T-cell (primary cell): ENCODE data around the gene PIK3CA. TPM values are rescaled to one million over a fixed set of nuclear protein-coding genes. Genes with fewer than 3 reads are reported as not detected.

Experiments
- ATAC-seq, 4 experiments: fragments of 200-7000 bp in 3 of 4; fragments of 150-1000 bp in 1 of 4; cut with Tn5 transposase; replicated peaks in 1 of 4; 1 replicate in 3 of 4; 2 replicates in 1 of 4; pipeline ENCODE4 v1.10.0; 2021; ENCODE audit warnings: moderate library complexity in 3 of 4, mild to moderate bottlenecking in 2 of 4, moderate number of reproducible peaks in 1 of 4
- CTCF ChIA-PET, 2 donors: fragments of 300-600 bp; sonication (Branson Sonifier 250); formaldehyde crosslinking; loops; one replicate each; lab custom pipeline; 2022; ENCODE audit warnings: antibody characterized with exemption in 2 of 2; lab: Charles Lee
- POLR2A ChIA-PET, 2 donors: fragments of 300-600 bp; sonication (Branson Sonifier 250); formaldehyde crosslinking; loops; one replicate each; lab custom pipeline; 2022; ENCODE audit warnings: antibody characterized with exemption in 2 of 2; lab: Charles Lee
- DNase-seq, 35 experiments: peaks; one replicate each; pipeline versions ENCODE4 v3.0.0 to v3.0.0-alpha.2; 2013 to 2023
- H3K27ac ChIP-seq: one replicate; pipeline ENCODE4 v1.5.1; 2013; ENCODE audit warnings: low read length
- H3K27me3 ChIP-seq, 2 experiments: replicated peaks in 1 of 2; 1 replicate in 1 of 2; 2 replicates in 1 of 2; pipeline versions ENCODE4 v1.6.1 to v1.7.0; 2013; ENCODE audit warnings: low read length in 1 of 2, mixed read lengths in 1 of 2; ENCODE audit not compliant: control insufficient read depth in 2 of 2, insufficient read depth in 2 of 2; ENCODE audit errors: extremely low read depth in 1 of 2
- H3K36me3 ChIP-seq, 2 donors: 1 replicate in 1 of 2; 2 replicates in 1 of 2; pipeline versions ENCODE4 v1.6.1 to v1.7.0; 2013; ENCODE audit warnings: low read length in 1 of 2; ENCODE audit not compliant: control insufficient read depth in 2 of 2, insufficient read depth in 1 of 2; ENCODE audit errors: extremely low read depth in 1 of 2
- H3K4me1 ChIP-seq, 2 experiments: 1 replicate in 1 of 2; 2 replicates in 1 of 2; pipeline versions ENCODE4 v1.6.1 to v1.7.0; 2013; ENCODE audit warnings: low read length in 2 of 2, mixed read lengths in 1 of 2; ENCODE audit not compliant: insufficient read depth in 2 of 2, control insufficient read depth in 1 of 2; ENCODE audit errors: extremely low read depth in 1 of 2
- H3K4me3 ChIP-seq, 2 donors: 1 replicate in 1 of 2; 2 replicates in 1 of 2; pipeline versions ENCODE4 v1.5.1 to v1.7.0; 2013; ENCODE audit warnings: mild to moderate bottlenecking in 2 of 2, low read length in 1 of 2, moderate library complexity in 1 of 2; ENCODE audit not compliant: control insufficient read depth in 1 of 2; ENCODE audit errors: extremely low read depth in 1 of 2
- H3K9me3 ChIP-seq: 2 replicates; pipeline ENCODE4 v1.7.0; 2013
- H3K27ac Mint-ChIP-seq, 2 donors: one replicate each; pipeline ENCODE4 v1.8.0; 2020 to 2021; ENCODE audit warnings: mild to moderate bottlenecking in 2 of 2, mixed read lengths in 2 of 2
- H3K27me3 Mint-ChIP-seq, 2 donors: one replicate each; pipeline ENCODE4 v1.8.0; 2021 to 2022; ENCODE audit warnings: mixed read lengths in 2 of 2
- H3K36me3 Mint-ChIP-seq: one replicate; pipeline ENCODE4 v1.8.0; 2021; ENCODE audit warnings: mixed read lengths
- H3K4me1 Mint-ChIP-seq, 3 donors: one replicate each; pipeline ENCODE4 v1.8.0; 2020 to 2022; ENCODE audit warnings: mixed read lengths in 3 of 3, mild to moderate bottlenecking in 1 of 3
- H3K4me3 Mint-ChIP-seq, 3 donors: one replicate each; pipeline ENCODE4 v1.8.0; 2020 to 2022; ENCODE audit warnings: mild to moderate bottlenecking in 3 of 3, mixed read lengths in 3 of 3, moderate library complexity in 3 of 3
- H3K9me3 Mint-ChIP-seq, 3 donors: one replicate each; pipeline ENCODE4 v1.8.0; 2020 to 2022; ENCODE audit warnings: mixed read lengths in 3 of 3
- WGBS: methylation state at CpG from one replicate; pipeline ENCODE4 v1.1.5; 2013; ENCODE audit warnings: missing lambda C conversion rate; ENCODE audit not compliant: insufficient coverage; 5-methylcytosine and 5-hydroxymethylcytosine counted together
- total RNA-seq, 35 experiments: library from RNA in 6 of 35; stranded (reverse) in 6 of 35; fragments of 120-200 nt in 1 of 35; gene quantifications; one replicate each; pipeline versions ENCODE4 v1.2.1 to v1.2.4 and lab custom pipeline; 2013 to 2026

The PIK3CA gene
- total RNA-seq, 5 donors from 2014 or later (not counting 1 experiment from before 2014, with no cell fraction given), result 33.8 to 43.5 (median 34.8) TPM

GRCh38 chr3:179141890-179142289, 6.3 kb upstream of the PIK3CA start:
- H3K9me3 ChIP-seq, result no peaks in the 10 kb centered on the region
- POLR2A ChIA-PET, result interaction anchor here in 1 of 2 donors (0.6 kb wide), 1 partner anchor 43 kb away, joined by 3 read pairs; no protein-coding TSS in a partner anchor

GRCh38 chr3:179146911-179147513, 1.1 kb upstream of the PIK3CA start:
- 0% methylated on average over 6 of the region's 16 CpGs for WGBS
- H3K36me3 ChIP-seq, result no peaks in the 10 kb centered on the region
- POLR2A ChIA-PET, result interaction anchor here (0.6 to 1.2 kb wide), 3 partner anchors 175 to 177 kb away, joined by 3 to 4 read pairs (median 3); no protein-coding TSS in a partner anchor
- H3K9me3 ChIP-seq, result no peaks in the 10 kb centered on the region
- H3K36me3 Mint-ChIP-seq, result no peaks in the 10 kb centered on the region
- H3K4me3 Mint-ChIP-seq, result no peak overlapping the region
- H3K9me3 Mint-ChIP-seq, result no peaks in the 10 kb centered on the region
- CTCF ChIA-PET, result interaction anchor here (1.2 to 1.7 kb wide), 3 partner anchors 10 to 67 kb away, joined by 3 to 4 read pairs (median 3); no protein-coding TSS in a partner anchor
- no peaks in the 10 kb centered on the region for H3K27me3 ChIP-seq
- peak; percentile 18 to 34 (median 26) for ATAC-seq
- peaks cover 6 to 26% of the 10 kb centered on the region in 2 experiments for H3K4me1 ChIP-seq
- peak overlapping the region; percentile 81 to 98 for H3K4me3 ChIP-seq
- DNase-seq, result peak in 17 of 35 experiments; percentile 4 to 82 (median 22)
- H3K4me1 Mint-ChIP-seq, result peaks cover 31 to 33% (median 32%) of the 10 kb centered on the region in 3 donors
- peaks cover 0 to 5% of the 10 kb centered on the region in 2 donors for H3K27me3 Mint-ChIP-seq
- H3K27ac ChIP-seq, result peak overlapping the region; percentile 84
- H3K27ac Mint-ChIP-seq, result no peak overlapping the region

More at GRCh38 chr3:179141890-179142289, 6.3 kb upstream of the PIK3CA start:
- 51% methylated on average over 3 of the region's 4 CpGs for WGBS
- Histone ChIP-seq H3K27me3 (peaks cover 0 to 12% of the 10 kb centered on the region in 2 experiments), H3K4me1 (peaks cover 0 to 3% of the 10 kb centered on the region in 2 experiments), H3K4me3 (no peak overlapping the region), H3K36me3 (no peaks in the 10 kb centered on the region), H3K27ac (no peak overlapping the region)
- ATAC-seq (no peak), DNase-seq (no peak)
- no peaks in the 10 kb centered on the region for H3K36me3 Mint-ChIP-seq
- no peaks in the 10 kb centered on the region for H3K9me3 Mint-ChIP-seq
- no peak overlapping the region for H3K4me3 Mint-ChIP-seq
- CTCF ChIA-PET, result interaction anchor here in 1 of 2 donors (0.7 to 1.0 kb wide), 2 partner anchors 174 to 427 kb away, joined by 3 read pairs; no protein-coding TSS in a partner anchor
- no peak overlapping the region for H3K27ac Mint-ChIP-seq
- H3K27me3 Mint-ChIP-seq, result peaks cover 5 to 14% of the 10 kb centered on the region in 2 donors
- H3K4me1 Mint-ChIP-seq, result peaks cover 0 to 4% (median 3%) of the 10 kb centered on the region in 3 donors

GRCh38 chr3:179147514-179147872, 664 bp upstream of the PIK3CA start:
- peak overlapping the region; percentile 84 for H3K27ac ChIP-seq
- 0% methylated on average over 5 of the region's 14 CpGs for WGBS
- H3K27me3 ChIP-seq, result no peaks in the 10 kb centered on the region
- Mint-ChIP-seq H3K4me1 (peaks cover 36 to 38% (median 37%) of the 10 kb centered on the region in 3 donors), H3K27me3 (peaks cover 0 to under 1% of the 10 kb centered on the region in 2 donors), H3K27ac (no peak overlapping the region), H3K4me3 (no peak overlapping the region), H3K9me3 (no peaks in the 10 kb centered on the region), H3K36me3 (no peaks in the 10 kb centered on the region)
- H3K9me3 ChIP-seq, result no peaks in the 10 kb centered on the region
- peak overlapping the region; percentile 81 to 98 for H3K4me3 ChIP-seq
- DNase-seq (no peak), ATAC-seq (peak; percentile 35 to 46 (median 37))
- ChIA-PET POLR2A (interaction anchor here (0.6 to 1.2 kb wide), 13 partner anchors 9 to 1546 kb away, joined by 3 to 10 read pairs (median 4); no protein-coding TSS in a partner anchor), CTCF (interaction anchor here (0.6 to 1.7 kb wide), 8 partner anchors 11 to 457 kb away, joined by 3 to 6 read pairs (median 4); partner anchors contain the start of genes NDUFB5 (in 1 of the 2) and ZNF639 (in 1 of the 2))
- no peaks in the 10 kb centered on the region for H3K36me3 ChIP-seq
- H3K4me1 ChIP-seq, result peaks cover 6 to 30% of the 10 kb centered on the region in 2 experiments

GRCh38 chr3:179148616-179149405, 654 bp downstream of the PIK3CA start:
- Mint-ChIP-seq H3K36me3 (no peaks in the 10 kb centered on the region), H3K4me1 (peaks cover 40 to 45% (median 44%) of the 10 kb centered on the region in 3 donors), H3K27me3 (no peaks in the 10 kb centered on the region), H3K4me3 (peak overlapping the region in 2 of 3 donors; percentile 95 to 99), H3K9me3 (no peaks in the 10 kb centered on the region), H3K27ac (peak overlapping the region; percentile 96 to 99)
- WGBS, result under 1% methylated on average over 59 of the region's 70 CpGs
- Histone ChIP-seq H3K36me3 (no peaks in the 10 kb centered on the region), H3K9me3 (no peaks in the 10 kb centered on the region), H3K27me3 (no peaks in the 10 kb centered on the region), H3K27ac (peak overlapping the region; percentile 85), H3K4me1 (peaks cover 6 to 30% of the 10 kb centered on the region in 2 experiments), H3K4me3 (peak overlapping the region; percentile 81 to 90)
- POLR2A ChIA-PET, result interaction anchor here (0.6 to 1.4 kb wide), 6 partner anchors 27 to 446 kb away, joined by 3 to 11 read pairs (median 6); no protein-coding TSS in a partner anchor
- CTCF ChIA-PET, result interaction anchor here (0.5 to 1.6 kb wide), 8 partner anchors 47 to 414 kb away, joined by 3 to 7 read pairs (median 3); partner anchors contain the start of gene ACTL6A (in 1 of the 2)
- DNase-seq (peak; percentile 42 to 78 (median 66)), ATAC-seq (peak; percentile 48 to 65 (median 63))

- peaks cover 46 to 50% (median 49%) of the 10 kb centered on the region in 3 donors for H3K4me1 Mint-ChIP-seq
- H3K36me3 Mint-ChIP-seq, result no peaks in the 10 kb centered on the region
- Histone ChIP-seq H3K36me3 (no peaks in the 10 kb centered on the region), H3K4me3 (peak overlapping the region; percentile 81 to 90), H3K4me1 (peaks cover 8 to 30% of the 10 kb centered on the region in 2 experiments), H3K27ac (peak overlapping the region; percentile 85), H3K9me3 (no peaks in the 10 kb centered on the region), H3K27me3 (no peaks in the 10 kb centered on the region)
- CTCF ChIA-PET, result interaction anchor here (0.6 to 1.6 kb wide), 6 partner anchors 46 to 413 kb away, joined by 3 to 7 read pairs (median 3); partner anchors contain the start of gene ACTL6A (in 1 of the 2)
- H3K27me3 Mint-ChIP-seq, result no peaks in the 10 kb centered on the region
- ATAC-seq (peak in 1 of 4 experiments; percentile 16), DNase-seq (peak in 31 of 35 experiments; percentile 17 to 80 (median 40))
- peak overlapping the region; percentile 96 to 99 for H3K27ac Mint-ChIP-seq
- H3K9me3 Mint-ChIP-seq, result no peaks in the 10 kb centered on the region
- POLR2A ChIA-PET, result interaction anchor here (0.6 to 1.4 kb wide), 5 partner anchors 27 to 446 kb away, joined by 3 to 11 read pairs (median 6); no protein-coding TSS in a partner anchor
- peak overlapping the region in 2 of 3 donors; percentile 95 to 99 for H3K4me3 Mint-ChIP-seq
- WGBS, result 0% methylated on average over 5 of the region's 9 CpGs
These were observed 1.3 kb downstream of the PIK3CA start for GRCh38 chr3:179149406-179149867.
